Measurements from ENCODE around the gene SPAG16.

The SPAG16 gene

DNA sequence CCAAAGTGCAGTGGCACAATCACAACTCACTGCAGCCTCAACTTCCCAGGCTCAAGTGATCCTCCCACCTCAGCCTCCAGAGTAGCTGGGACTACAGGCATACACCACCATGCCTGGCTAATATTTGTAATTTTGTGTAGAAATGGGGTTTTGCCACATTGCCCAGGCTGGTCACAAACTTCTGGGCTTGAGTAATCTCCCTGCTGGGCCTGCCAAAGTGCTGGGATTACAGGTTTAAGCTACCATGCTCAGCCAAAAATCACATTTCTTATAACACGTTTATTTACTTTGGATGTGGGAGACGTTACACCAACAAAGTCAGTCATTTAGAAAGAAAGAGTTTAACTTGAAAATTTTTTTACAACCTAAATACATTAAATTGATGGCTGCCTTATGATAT is 917.6 kb downstream of the SPAG16 start:
- no peak overlapping the region for H3K27ac ChIP-seq
- TF ChIP-seq ZFX (IDR thresholded peaks at IDR 0.05), result no peak
- TF ChIP-seq, protein P1, sequence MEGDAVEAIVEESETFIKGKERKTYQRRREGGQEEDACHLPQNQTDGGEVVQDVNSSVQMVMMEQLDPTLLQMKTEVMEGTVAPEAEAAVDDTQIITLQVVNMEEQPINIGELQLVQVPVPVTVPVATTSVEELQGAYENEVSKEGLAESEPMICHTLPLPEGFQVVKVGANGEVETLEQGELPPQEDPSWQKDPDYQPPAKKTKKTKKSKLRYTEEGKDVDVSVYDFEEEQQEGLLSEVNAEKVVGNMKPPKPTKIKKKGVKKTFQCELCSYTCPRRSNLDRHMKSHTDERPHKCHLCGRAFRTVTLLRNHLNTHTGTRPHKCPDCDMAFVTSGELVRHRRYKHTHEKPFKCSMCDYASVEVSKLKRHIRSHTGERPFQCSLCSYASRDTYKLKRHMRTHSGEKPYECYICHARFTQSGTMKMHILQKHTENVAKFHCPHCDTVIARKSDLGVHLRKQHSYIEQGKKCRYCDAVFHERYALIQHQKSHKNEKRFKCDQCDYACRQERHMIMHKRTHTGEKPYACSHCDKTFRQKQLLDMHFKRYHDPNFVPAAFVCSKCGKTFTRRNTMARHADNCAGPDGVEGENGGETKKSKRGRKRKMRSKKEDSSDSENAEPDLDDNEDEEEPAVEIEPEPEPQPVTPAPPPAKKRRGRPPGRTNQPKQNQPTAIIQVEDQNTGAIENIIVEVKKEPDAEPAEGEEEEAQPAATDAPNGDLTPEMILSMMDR (conservative IDR thresholded peaks at IDR 0.05), result no peak

DNA sequence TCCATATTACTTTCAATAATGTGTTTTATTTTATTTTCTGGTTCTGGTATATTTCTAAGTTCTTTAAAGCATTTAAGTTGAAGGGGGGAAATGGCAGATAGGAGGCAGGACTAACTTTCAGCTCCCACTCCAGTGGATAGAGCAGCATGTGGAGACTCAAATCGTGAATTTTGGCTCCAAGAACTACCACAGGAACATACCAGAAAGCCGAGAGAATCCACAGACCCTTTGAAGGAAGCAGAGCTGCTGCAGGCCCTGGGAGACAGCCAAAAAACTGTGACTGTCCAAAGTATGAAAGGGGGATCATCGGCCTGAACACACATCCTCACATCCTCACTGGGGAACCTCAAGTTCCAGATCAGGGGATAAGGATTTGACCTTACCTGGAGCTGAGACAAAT is 919.0 kb downstream of the SPAG16 start:
- no peak overlapping the region for H3K27ac ChIP-seq
- TF ChIP-seq, protein P1 (conservative IDR thresholded peaks at IDR 0.05), result no peak
- no peak for TF ChIP-seq ZFX (IDR thresholded peaks at IDR 0.05)

DNA sequence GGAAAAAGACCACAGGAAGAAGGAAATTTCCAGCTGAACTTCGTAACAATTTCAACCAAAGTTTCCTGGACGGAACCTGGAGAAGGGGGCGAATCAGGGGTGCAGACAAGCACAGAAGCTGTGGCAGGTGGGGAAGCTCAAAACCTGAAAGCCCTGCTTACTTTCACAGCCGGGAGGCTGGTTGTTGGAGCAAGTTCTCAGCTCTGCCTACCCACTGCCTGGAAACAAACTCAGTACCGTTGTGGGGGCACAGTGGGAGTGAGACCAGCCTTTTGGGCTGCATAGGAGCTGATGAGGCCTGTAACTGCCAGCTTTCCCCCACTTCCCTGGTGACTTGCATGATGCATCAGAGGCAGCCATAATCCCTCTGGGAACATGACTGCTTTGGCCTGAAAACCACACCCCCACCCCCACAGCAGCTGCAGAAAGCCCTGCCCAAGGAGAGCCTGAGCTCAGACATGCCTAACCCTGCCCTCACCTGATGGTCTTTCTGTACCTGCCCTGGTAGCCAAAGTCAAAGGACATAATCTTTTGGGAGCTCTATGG is 919.6 kb downstream of the SPAG16 start:
- H3K27ac ChIP-seq, result no peak overlapping the region
- TF ChIP-seq, protein P1 (conservative IDR thresholded peaks at IDR 0.05), result no peak
- no peak for TF ChIP-seq ZFX (IDR thresholded peaks at IDR 0.05)

DNA sequence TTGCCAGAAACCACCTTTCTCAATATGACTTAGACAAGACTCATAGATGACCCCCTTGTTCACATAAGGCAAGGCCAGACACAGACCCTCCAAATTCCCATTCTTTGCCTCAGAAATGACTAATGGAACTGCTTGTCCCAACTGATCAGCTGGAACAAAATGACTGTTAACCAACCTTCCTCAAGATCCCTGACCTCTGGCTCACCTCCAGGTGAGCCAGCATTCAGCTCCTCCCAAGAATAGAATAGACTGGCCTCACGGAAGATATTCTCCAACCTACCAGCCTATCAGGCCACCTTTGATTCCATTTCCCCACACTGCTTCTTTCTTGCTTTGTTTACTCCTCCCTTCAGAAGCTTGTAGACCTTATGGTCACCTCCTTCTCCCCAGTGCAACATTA is 930.8 kb downstream of the SPAG16 start:
- no peak overlapping the region for H3K27ac ChIP-seq
- TF ChIP-seq ZFX (IDR thresholded peaks at IDR 0.05), result no peak

DNA sequence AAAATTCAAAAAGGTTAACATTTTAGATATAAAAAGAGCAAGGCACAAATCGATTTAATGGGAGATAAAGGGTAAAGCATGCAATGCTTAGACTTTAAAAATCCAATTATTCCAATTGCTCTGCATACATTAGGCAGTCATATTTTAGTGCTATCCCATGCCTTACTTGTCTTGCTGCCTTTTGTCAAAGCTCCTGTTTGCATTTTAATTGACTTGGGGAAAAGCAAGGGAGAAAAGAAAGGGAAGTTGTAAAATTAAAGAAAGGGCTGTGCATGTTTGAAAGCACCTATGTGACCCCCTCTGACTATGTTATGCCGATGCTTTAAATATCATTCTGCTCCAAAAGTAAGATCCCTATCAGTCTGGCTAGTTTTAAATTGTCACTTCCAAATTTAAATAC is 932.9 kb downstream of the SPAG16 start:
- TF ChIP-seq ZFX (IDR thresholded peaks at IDR 0.05), result no peak
- TF ChIP-seq, protein P1 (conservative IDR thresholded peaks at IDR 0.05), result no peak

DNA sequence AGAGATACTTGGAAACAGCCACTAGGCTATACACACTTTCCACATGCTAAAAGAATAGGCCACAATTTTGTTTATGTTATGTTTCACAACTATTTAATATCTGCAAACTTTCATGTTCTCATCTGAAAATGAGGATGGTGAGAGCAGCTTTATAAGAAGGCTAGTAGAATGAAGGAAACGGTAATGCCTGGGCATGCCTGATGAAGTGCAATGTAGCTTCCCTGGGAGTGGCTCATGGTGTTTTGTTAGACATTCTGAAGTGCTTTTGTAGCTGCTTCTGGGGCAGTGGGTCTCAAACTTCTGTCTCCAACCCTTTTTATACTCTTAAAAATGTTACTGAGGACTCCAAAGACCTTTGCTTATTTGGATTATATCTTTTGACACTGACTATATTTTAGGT is 933.3 kb downstream of the SPAG16 start:
- no peak for TF ChIP-seq ZFX (IDR thresholded peaks at IDR 0.05)
- TF ChIP-seq, protein P1 (conservative IDR thresholded peaks at IDR 0.05), result no peak
- H3K27ac ChIP-seq, result no peak overlapping the region

More for the DNA sequence above, 932.9 kb downstream of the SPAG16 start:
- H3K27ac ChIP-seq, result no peak overlapping the region

DNA sequence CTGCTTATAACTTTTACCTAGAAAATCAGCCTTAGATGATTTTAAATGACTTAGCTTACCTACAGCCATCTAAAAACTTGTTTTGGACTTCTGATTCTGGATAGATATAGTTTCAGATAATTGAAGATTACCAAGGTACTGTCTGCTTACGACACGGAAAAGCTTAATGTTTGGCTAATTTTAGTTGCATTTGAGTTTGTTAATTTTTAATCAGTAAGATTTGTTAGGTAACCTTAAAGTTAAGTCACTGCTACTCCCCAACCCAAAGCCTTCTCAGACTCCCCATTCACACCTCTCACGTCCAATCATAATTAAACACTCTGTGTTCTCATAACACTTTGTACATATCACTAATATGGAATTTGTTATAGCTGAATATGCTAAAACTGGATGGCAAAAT is 936.0 kb downstream of the SPAG16 start:
- TF ChIP-seq ZFX (IDR thresholded peaks at IDR 0.05), result no peak
- TF ChIP-seq, protein P1 (conservative IDR thresholded peaks at IDR 0.05), result no peak
- no peak overlapping the region for H3K27ac ChIP-seq

DNA sequence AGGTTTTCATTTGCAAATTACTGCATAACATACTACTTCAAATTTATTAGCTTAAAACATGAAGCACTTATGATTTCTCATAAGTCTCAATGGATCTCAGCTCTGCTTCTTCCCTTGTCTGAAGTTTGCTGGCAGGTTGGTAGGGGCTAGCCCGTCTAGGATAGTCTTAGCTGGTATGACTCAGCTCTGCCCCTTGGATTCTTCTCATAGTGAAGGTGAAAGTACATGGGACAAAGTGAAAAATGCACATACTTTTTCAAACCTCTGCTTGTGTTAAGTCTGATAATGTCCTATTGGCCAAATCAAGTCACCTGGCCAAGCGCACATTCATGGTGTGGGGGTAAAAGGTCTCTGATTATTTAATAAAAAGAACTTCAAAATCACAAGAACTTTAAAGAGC is 941.8 kb downstream of the SPAG16 start:
- no peak for TF ChIP-seq ZFX (IDR thresholded peaks at IDR 0.05)
- TF ChIP-seq, protein P1 (conservative IDR thresholded peaks at IDR 0.05), result no peak
- H3K27ac ChIP-seq, result no peak overlapping the region
